NCI-H128 (cell line): ENCODE data around the gene LACC1.

ENCODE experiments used
- DNase-seq: peaks from one replicate; lab custom pipeline; 2025; ENCODE audit not compliant: unreplicated experiment; lab: John Stamatoyannopoulos, UW

Gene LACC1

GRCh38 chr13:43883631-43884030, 3.9 kb downstream of the LACC1 start:
- no peak for DNase-seq

- DNase-seq: no peak
Measured at GRCh38 chr13:43884222-43884621, 4.5 kb downstream of the LACC1 start.

GRCh38 chr13:43894438-43894837, 14.7 kb downstream of the LACC1 start:
- DNase-seq: no peak

GRCh38 chr13:43895940-43896339, 16.2 kb downstream of the LACC1 start:
- no peak for DNase-seq

GRCh38 chr13:43905435-43906031, 25.8 kb downstream of the LACC1 start:
- DNase-seq: no peak

GRCh38 chr13:43908156-43909126, 28.7 kb downstream of the LACC1 start:
- peak; percentile 3 for DNase-seq

GRCh38 chr13:43910856-43911255, 31.2 kb downstream of the LACC1 start:
- no peak for DNase-seq

GRCh38 chr13:43911278-43911677, 31.6 kb downstream of the LACC1 start:
- no peak for DNase-seq

GRCh38 chr13:43911871-43912270, 32.2 kb downstream of the LACC1 start:
- DNase-seq: no peak

DNA sequence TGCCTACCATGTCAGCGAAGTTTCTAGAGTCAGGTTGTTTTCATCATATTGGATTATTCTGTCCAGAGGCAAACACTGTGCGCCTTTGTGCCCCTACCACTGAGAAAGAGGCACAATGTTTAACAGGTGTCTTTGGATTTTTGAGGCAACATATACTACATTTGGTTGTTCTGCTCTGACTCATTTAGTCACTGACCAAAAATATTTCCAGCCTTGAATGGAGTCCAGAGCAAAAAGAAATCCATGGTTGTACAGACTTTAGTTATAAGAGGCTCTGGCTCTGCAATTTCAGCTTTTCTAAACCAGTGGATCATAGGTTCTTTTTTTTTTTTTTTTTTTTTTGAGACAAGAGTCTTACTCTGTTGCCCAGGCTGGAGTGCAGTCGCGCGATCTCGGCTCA, 35.7 kb downstream of the LACC1 start:
- no peak for DNase-seq

- no peak for DNase-seq
Measured at GRCh38 chr13:43916828-43917227, 37.1 kb downstream of the LACC1 start.

GRCh38 chr13:43918636-43919035, 38.9 kb downstream of the LACC1 start:
- no peak for DNase-seq

GRCh38 chr13:43920965-43921674, 41.4 kb downstream of the LACC1 start:
- DNase-seq: no peak

- DNase-seq: no peak
Measured at GRCh38 chr13:43924549-43925245, 45.0 kb downstream of the LACC1 start.

DNA sequence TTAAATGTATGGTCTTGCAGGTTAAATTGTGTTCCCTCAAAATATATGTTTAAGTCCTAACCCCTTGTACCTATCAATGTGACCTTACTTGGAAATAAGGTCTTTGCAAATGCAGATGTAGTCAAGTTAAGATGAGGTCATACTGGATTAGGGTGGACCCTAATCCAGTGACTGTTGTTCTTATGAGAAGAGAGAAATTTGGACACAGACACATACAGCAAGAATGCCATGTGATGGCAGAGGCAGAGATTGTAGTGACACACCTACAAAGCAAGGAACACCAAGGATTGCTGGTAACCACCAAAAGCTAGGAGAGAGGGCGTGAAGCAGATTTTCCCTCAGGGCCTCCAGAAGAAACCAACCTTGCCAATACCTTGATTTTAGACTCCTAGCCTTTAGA, 50.2 kb downstream of the LACC1 start:
- no peak for DNase-seq

- no peak for DNase-seq
Measured at GRCh38 chr13:43933378-43933777, 53.7 kb downstream of the LACC1 start.

GRCh38 chr13:43934273-43934672, 54.6 kb downstream of the LACC1 start:
- no peak for DNase-seq

DNA sequence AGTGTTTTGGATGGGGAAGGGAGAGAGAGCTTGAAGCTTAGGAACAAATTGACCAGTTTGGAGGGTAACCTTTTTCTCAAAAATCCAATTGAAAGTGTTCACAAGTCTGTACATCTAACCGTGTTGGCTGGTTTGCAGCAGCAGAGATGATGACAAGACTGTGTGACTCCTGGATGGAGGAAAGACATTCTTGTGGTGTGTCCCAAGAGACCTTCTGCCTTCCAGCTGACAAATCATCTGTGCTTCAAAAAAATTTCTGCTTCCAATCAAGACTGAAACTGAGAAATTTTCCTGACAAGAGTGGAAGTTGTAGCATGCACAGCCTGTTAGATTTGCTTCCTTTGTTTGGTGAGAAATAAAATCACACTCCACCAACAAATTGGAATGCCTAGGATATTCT, 56.2 kb downstream of the LACC1 start:
- DNase-seq: no peak

DNA sequence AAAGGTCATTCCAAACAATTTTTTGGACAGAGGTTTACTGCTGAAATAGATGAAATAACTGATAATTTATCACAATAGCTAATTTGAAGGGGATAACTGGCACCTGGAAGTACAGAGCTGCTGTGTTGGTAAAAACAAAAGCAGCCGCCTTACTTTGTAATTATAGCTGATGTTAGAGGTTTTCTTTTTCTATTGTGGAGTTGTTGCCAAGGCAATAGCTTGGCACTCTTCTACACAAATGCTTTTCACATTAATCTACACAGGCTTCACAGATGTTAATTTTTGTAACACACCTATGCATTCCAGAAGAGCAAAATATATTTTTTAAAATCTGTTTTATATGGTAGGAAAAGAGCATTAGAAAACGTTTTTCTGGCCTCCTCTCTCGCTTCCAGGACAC, 56.9 kb downstream of the LACC1 start:
- DNase-seq: no peak

DNA sequence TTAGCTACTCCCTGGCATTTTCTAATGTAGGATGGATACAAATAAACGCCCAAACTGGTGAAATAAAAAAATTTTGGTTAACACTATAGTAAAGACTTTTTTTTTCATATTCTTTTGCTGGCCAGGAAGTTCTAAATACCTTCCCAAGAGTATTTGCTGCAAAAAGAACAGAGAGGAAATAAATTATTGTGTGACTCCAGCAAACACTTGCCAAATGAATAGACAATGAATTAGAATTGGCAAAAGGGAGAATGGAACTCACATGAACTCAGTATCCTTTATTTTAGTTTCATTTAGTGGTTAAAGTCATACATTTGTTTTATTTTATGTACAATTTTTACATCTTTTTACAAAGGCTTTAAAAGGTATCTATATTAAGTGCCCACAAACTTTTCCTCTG, 58.1 kb downstream of the LACC1 start:
- DNase-seq: no peak

GRCh38 chr13:43938449-43938848, 58.7 kb downstream of the LACC1 start:
- DNase-seq: no peak
